ENCODE results near the gene TRAFD1. TPM values are rescaled to one million over a fixed set of nuclear protein-coding genes. Genes with fewer than 3 reads are reported as not detected.

TRAFD1 gene
- total RNA-seq, 1 experiment from 2014 or later: 25.5 TPM

DNA sequence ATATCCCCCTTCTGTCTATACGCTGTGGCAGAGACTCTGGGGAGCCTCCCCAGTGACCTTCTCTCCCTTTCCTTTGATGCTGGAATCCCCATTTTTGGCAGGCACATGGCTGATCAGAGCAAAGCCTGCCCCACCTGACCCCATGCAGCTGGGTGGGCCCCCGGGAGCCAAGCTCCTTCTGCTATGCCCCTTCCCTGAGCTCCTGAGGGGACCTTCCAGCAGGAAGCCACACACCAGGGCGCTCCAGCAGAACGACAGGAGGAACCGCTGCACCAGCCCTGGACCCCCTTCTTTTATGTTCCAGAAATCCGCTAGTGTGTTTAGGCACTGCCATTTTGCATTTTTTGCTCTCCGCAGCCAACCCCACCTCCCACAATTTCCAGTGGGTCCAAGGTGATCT lies 44.6 kb downstream of the TRAFD1 start:
- Histone ChIP-seq H3K4me2 (ENCODE audit: low read length) (no peak overlapping the region), H3K27ac (ENCODE audit: low read depth, low read length) (no peak overlapping the region), H3K27me3 (ENCODE audit: insufficient read depth, low read length) (no peaks in the 10 kb centered on the region), H3K36me3 (ENCODE audit: control insufficient read depth in 1 of 2, insufficient read depth in 2 of 2, low read length in 2 of 2) (no peaks in the 10 kb centered on the region; a peak in 1 of 4 replicates), H3K79me2 (ENCODE audit: insufficient read depth, low read length) (no peaks in the 10 kb centered on the region), H3K9ac (ENCODE audit: low read length) (no peak overlapping the region), H3K9me2 (ENCODE audit: insufficient read depth) (no peaks in the 10 kb centered on the region), H3K4me3 (replicated peaks in 1 of 2; ENCODE audit: low read depth in 1 of 2, low read length in 2 of 2) (no peak overlapping the region), H3K4me1 (ENCODE audit: control insufficient read depth in 1 of 2, insufficient read depth in 2 of 2, low read length in 2 of 2) (no peaks in the 10 kb centered on the region; a peak in 1 of 4 replicates), H4K20me1 (ENCODE audit: insufficient read depth) (no peaks in the 10 kb centered on the region), H2AFZ (ENCODE audit: low read depth, low read length, poor library complexity, severe bottlenecking) (no peak overlapping the region), H3K9me3 (ENCODE audit: control insufficient read depth in 1 of 2, insufficient read depth in 1 of 2, low read depth in 1 of 2, low read length in 2 of 2) (no peaks in the 10 kb centered on the region)
- ATAC-seq (no peak), DNase-seq (ENCODE audit: low read depth, low spot score) (no peak)
- no TSS peak for BruUV-seq (replicated peaks)
- CTCF ChIA-PET: no interaction called here
- POLR2A ChIA-PET: no interaction called here
- RAD21 ChIA-PET (ENCODE audit: low non-redundant PET in 1 of 2, low total read pairs in 2 of 2, uncharacterized antibody in 2 of 2, unreplicated experiment in 2 of 2): no interaction called here
- intact Hi-C loops (cut with micrococcal nuclease): no loop called here
- TF ChIP-seq FOSL1 (IDR thresholded peaks at IDR 0.05; ENCODE audit: low read depth) (no peak), CEBPB (IDR thresholded peaks at IDR 0.05; ENCODE audit: low read depth) (no peak), POLR2A (IDR thresholded peaks at IDR 0.05; ENCODE audit: borderline replicate concordance, extremely low read depth, insufficient read depth, insufficient read length) (no peak)

DNA sequence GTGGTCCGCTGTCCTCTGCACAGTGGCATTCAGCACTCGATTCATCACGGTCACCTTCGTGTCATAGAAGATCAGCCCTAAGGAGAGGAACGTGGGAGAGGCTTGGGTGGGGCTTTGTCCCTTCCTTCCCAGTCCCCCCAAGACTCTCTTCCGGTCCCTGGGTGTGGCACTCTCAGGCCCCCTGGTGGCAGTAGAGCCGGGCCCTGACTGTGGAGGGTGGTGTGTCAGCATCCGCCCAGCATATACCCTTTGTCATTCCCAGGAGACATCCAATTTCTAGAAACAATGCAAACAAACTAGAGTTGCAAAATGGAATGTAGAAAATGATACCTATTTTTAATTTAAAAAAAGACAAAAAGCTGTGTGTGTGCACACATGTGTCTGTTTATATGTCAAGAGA lies 45.0 kb downstream of the TRAFD1 start:
- CTCF ChIA-PET: no interaction called here
- BruUV-seq (replicated peaks): no TSS peak
- H3K4me2 ChIP-seq (ENCODE audit: low read length): no peak overlapping the region
- RAD21 ChIA-PET (ENCODE audit: low non-redundant PET in 1 of 2, low total read pairs in 2 of 2, uncharacterized antibody in 2 of 2, unreplicated experiment in 2 of 2): no interaction called here
- TF ChIP-seq CBX3 (IDR thresholded peaks at IDR 0.05; ENCODE audit: low read depth) (no peak), ZFX (IDR thresholded peaks at IDR 0.05) (no peak), ZNF274 (IDR thresholded peaks at IDR 0.05; ENCODE audit: low read depth, low read length) (no peak), JUND (IDR thresholded peaks at IDR 0.05) (no peak), EZH2 (IDR thresholded peaks at IDR 0.05) (no peak), POLR2A (IDR thresholded peaks at IDR 0.05; ENCODE audit: borderline replicate concordance, extremely low read depth, insufficient read depth, insufficient read length) (no peak), POLR2AphosphoS5 (IDR thresholded peaks at IDR 0.05; ENCODE audit: low read depth, low read length) (no peak), TCF7L2 (IDR thresholded peaks at IDR 0.05; ENCODE audit: borderline replicate concordance, extremely low read depth, insufficient read depth, insufficient read length) (no peak), SIN3A (IDR thresholded peaks at IDR 0.05; ENCODE audit: low read depth) (no peak), CEBPB (IDR thresholded peaks at IDR 0.05; ENCODE audit: low read depth) (no peak), EZH2phosphoT487 (IDR thresholded peaks at IDR 0.05; ENCODE audit: borderline replicate concordance) (no peak), RAD21 (IDR thresholded peaks at IDR 0.05; ENCODE audit: low read depth) (peak; percentile 77), FOSL1 (IDR thresholded peaks at IDR 0.05; ENCODE audit: low read depth) (no peak)
- TF ChIP-seq, protein P1, sequence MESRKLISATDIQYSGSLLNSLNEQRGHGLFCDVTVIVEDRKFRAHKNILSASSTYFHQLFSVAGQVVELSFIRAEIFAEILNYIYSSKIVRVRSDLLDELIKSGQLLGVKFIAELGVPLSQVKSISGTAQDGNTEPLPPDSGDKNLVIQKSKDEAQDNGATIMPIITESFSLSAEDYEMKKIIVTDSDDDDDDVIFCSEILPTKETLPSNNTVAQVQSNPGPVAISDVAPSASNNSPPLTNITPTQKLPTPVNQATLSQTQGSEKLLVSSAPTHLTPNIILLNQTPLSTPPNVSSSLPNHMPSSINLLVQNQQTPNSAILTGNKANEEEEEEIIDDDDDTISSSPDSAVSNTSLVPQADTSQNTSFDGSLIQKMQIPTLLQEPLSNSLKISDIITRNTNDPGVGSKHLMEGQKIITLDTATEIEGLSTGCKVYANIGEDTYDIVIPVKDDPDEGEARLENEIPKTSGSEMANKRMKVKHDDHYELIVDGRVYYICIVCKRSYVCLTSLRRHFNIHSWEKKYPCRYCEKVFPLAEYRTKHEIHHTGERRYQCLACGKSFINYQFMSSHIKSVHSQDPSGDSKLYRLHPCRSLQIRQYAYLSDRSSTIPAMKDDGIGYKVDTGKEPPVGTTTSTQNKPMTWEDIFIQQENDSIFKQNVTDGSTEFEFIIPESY (IDR thresholded peaks at IDR 0.05; ENCODE audit: extremely low read depth, insufficient replicate concordance, low read length): no peak
- TF ChIP-seq, protein P2, sequence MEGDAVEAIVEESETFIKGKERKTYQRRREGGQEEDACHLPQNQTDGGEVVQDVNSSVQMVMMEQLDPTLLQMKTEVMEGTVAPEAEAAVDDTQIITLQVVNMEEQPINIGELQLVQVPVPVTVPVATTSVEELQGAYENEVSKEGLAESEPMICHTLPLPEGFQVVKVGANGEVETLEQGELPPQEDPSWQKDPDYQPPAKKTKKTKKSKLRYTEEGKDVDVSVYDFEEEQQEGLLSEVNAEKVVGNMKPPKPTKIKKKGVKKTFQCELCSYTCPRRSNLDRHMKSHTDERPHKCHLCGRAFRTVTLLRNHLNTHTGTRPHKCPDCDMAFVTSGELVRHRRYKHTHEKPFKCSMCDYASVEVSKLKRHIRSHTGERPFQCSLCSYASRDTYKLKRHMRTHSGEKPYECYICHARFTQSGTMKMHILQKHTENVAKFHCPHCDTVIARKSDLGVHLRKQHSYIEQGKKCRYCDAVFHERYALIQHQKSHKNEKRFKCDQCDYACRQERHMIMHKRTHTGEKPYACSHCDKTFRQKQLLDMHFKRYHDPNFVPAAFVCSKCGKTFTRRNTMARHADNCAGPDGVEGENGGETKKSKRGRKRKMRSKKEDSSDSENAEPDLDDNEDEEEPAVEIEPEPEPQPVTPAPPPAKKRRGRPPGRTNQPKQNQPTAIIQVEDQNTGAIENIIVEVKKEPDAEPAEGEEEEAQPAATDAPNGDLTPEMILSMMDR (IDR thresholded peaks at IDR 0.05 in 2 of 3, conservative IDR thresholded peaks at IDR 0.05 in 1 of 3; ENCODE audit: borderline replicate concordance in 1 of 3, insufficient read depth in 1 of 3, low read depth in 2 of 3, low read length in 2 of 3): peak; percentile 49 to 75 (median 68)
- TF ChIP-seq, protein P3, sequence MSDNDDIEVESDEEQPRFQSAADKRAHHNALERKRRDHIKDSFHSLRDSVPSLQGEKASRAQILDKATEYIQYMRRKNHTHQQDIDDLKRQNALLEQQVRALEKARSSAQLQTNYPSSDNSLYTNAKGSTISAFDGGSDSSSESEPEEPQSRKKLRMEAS (IDR thresholded peaks at IDR 0.05): no peak
- H3K79me2 ChIP-seq (ENCODE audit: insufficient read depth, low read length): no peaks in the 10 kb centered on the region
- H3K4me3 ChIP-seq (replicated peaks in 1 of 2; ENCODE audit: low read depth in 1 of 2, low read length in 2 of 2): no peak overlapping the region
- no peak overlapping the region for H3K27ac ChIP-seq (ENCODE audit: low read depth, low read length)
- no peaks in the 10 kb centered on the region for H3K27me3 ChIP-seq (ENCODE audit: insufficient read depth, low read length)
- no peaks in the 10 kb centered on the region for H3K9me3 ChIP-seq (ENCODE audit: control insufficient read depth in 1 of 2, insufficient read depth in 1 of 2, low read depth in 1 of 2, low read length in 2 of 2)
- H3K9me2 ChIP-seq (ENCODE audit: insufficient read depth): no peaks in the 10 kb centered on the region
- intact Hi-C loops (cut with micrococcal nuclease): no loop called here
- no peak overlapping the region for H3K9ac ChIP-seq (ENCODE audit: low read length)
- H2AFZ ChIP-seq (ENCODE audit: low read depth, low read length, poor library complexity, severe bottlenecking): no peak overlapping the region
- H4K20me1 ChIP-seq (ENCODE audit: insufficient read depth): no peaks in the 10 kb centered on the region
- POLR2A ChIA-PET: no interaction called here
- H3K4me1 ChIP-seq (ENCODE audit: control insufficient read depth in 1 of 2, insufficient read depth in 2 of 2, low read length in 2 of 2): no peaks in the 10 kb centered on the region; a peak in 1 of 4 replicates
- ATAC-seq (peak; percentile 89), DNase-seq (ENCODE audit: low read depth, low spot score) (no peak)
- H3K36me3 ChIP-seq (ENCODE audit: control insufficient read depth in 1 of 2, insufficient read depth in 2 of 2, low read length in 2 of 2): no peaks in the 10 kb centered on the region; a peak in 1 of 4 replicates

Measured in HCT116 (cell line).